RWPE1 (cell line): ENCODE measurements around the gene CDK6.

Experiments
- CTCF ChIA-PET: fragments of 350-600 bp; sonication (Branson Sonifier 250); formaldehyde crosslinking; extraction: SDS; loops from one replicate; lab custom pipeline; 2021; lab: Yijun Ruan, JAX
- POLR2A ChIA-PET: fragments of 400-600 bp; formaldehyde crosslinking; extraction: SDS; loops from one replicate; lab custom pipeline; 2020; ENCODE audit warnings: antibody characterized with exemption; ENCODE audit not compliant: low non-redundant PET; lab: Yijun Ruan, JAX
- DNase-seq: peaks from one replicate; pipeline ENCODE4 v3.0.0; 2012; ENCODE audit warnings: low spot score
- H3K27ac ChIP-seq: fragments of 450-650 bp; 2 replicates; pipeline ENCODE4 v1.5.1; 2017
- TF ChIP-seq, protein P1 (sequence below): fragments of 450-650 bp; conservative IDR thresholded peaks from 2 replicates; pipeline ENCODE4 v1.5.1; 2017; ENCODE audit warnings: low read depth, mild to moderate bottlenecking

Gene CDK6

DNA sequence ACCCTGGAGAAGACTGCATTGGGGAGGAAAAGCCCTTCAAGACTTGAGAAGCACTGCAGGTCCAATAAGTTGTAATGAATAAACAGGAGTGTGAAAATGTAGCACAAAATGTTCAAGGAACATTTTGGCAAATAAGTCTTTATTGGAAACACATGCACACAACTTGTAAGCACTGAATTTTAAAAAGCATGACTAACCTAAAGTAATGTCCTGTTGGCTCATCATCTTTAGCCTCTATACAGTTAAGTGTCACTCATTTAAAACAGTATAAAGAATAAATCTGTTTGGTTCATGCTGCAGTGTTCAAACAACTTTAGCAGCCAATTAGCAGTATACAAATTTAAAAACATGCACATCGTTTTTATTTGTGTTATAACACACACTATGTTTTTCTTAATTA lies 108.6 kb downstream of the CDK6 start:
- DNase-seq = no peak
- ChIA-PET CTCF (interaction anchor here (0.6 kb wide), 1 partner anchor 16 kb away, joined by 4 read pairs; no protein-coding TSS in a partner anchor), POLR2A (no interaction called here)
- TF ChIP-seq, protein P1, sequence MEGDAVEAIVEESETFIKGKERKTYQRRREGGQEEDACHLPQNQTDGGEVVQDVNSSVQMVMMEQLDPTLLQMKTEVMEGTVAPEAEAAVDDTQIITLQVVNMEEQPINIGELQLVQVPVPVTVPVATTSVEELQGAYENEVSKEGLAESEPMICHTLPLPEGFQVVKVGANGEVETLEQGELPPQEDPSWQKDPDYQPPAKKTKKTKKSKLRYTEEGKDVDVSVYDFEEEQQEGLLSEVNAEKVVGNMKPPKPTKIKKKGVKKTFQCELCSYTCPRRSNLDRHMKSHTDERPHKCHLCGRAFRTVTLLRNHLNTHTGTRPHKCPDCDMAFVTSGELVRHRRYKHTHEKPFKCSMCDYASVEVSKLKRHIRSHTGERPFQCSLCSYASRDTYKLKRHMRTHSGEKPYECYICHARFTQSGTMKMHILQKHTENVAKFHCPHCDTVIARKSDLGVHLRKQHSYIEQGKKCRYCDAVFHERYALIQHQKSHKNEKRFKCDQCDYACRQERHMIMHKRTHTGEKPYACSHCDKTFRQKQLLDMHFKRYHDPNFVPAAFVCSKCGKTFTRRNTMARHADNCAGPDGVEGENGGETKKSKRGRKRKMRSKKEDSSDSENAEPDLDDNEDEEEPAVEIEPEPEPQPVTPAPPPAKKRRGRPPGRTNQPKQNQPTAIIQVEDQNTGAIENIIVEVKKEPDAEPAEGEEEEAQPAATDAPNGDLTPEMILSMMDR = no peak
- H3K27ac ChIP-seq = no peak overlapping the region

DNA sequence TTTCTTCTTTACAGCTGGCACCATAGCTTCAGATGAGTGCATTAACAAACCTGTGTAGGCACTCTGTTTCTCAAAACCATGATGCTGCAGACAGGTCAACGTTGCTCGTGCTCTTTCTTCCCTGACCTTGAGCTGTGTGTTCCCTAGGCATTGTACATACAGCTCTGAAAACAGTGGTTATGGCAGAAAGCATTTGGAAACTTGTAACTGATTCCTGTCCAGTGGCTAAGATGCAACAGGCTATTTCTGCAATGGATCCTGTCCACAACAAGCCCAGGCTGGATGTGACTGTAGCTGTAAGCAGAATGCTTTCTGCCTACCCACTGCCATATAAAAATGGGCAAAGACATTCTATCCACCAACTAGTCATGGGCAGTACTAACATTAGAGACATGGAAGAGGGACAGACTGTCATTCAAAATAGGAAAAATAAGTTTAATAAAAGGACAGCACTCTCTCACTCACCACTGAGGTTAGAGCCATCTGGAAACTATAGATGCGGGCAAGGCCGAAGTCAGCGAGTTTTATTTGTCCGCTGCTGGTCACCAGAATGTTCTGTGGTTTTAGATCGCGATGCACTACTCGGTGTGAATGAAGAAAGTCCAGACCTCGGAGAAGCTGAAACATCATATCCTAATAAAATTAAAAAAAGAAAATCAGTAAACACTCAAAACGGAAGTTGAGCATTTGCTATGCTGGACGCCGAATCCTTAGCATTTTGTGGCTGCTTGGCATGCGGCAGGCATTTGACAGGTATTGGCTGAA lies 111.0 kb downstream of the CDK6 start:
- ChIA-PET CTCF (interaction anchor here (1.2 kb wide), 1 partner anchor 107 kb away, joined by 3 read pairs; no protein-coding TSS in a partner anchor), POLR2A (no interaction called here)
- TF ChIP-seq, protein P1 = no peak
- no peak overlapping the region for H3K27ac ChIP-seq
- DNase-seq = no peak

DNA sequence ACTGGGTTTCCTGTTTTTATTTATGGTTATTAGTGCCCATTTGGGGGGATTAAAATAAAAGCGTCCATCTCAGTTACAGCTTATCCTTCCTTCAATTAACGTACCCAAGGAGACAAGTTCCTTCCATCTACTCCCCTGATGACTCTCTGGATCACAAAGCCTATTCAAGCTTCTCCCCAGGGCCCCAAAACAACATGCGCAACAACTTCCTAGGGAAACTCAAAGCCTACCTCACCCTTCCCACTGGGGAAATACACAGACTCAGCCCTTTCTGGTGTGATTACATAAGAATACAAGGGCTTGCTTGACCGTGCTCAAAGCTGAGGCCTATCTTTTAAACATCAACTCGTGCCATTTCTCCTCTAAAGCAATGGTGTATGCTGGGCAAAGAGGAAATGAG lies 112.4 kb downstream of the CDK6 start:
- CTCF ChIA-PET = interaction anchor here (0.6 to 1.2 kb wide), 3 partner anchors 17 to 1773 kb away, joined by 3 read pairs; no protein-coding TSS in a partner anchor
- no peak for DNase-seq
- POLR2A ChIA-PET = no interaction called here
- TF ChIP-seq, protein P1 = no peak
- no peak overlapping the region for H3K27ac ChIP-seq

DNA sequence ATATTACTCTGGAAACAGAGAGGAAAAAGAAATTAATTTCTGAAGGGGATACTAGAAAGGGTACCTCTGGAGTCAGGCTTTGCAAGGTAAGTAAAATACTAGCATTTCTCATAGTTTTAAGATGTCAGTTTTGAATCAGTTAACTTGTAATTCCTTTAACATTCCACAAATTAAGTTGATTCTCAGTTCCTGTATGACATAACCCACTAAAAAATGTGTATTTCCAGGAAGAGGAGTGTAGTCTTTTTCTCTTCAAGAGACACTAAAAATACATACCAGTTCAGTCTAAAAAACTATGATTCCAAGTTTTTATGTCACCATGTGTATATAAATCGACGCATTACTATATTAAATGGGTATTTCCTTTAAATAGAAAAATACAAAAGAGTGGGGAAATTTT lies 113.2 kb downstream of the CDK6 start:
- ChIA-PET CTCF (interaction anchor here (0.6 kb wide), 1 partner anchor 17 kb away, joined by 3 read pairs; no protein-coding TSS in a partner anchor), POLR2A (no interaction called here)
- TF ChIP-seq, protein P1 = no peak
- peak overlapping the region; percentile 41; the same call in 1 of the 2 replicates for H3K27ac ChIP-seq
- no peak for DNase-seq

DNA sequence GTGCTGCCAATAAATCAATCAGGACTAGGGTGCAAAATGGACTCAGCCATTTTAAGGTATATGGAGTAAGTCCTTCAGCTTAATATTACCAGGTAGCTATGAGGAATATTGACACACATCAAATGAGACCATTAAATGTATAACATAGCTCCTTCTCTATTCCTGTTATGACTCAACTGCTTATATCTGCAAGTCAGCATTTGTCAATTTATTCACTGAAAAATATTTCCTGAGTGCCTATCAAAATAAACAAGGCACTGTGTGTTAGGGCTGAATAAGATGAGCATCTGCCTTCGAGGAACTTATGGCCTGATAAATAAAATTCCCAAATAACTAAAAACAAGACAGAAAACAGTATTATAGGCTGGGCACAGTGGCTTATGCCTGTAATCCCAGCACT lies 113.8 kb downstream of the CDK6 start:
- DNase-seq = no peak
- H3K27ac ChIP-seq = peak overlapping the region; percentile 41; the same call in 1 of the 2 replicates
- ChIA-PET POLR2A (no interaction called here), CTCF (no interaction called here)
- TF ChIP-seq, protein P1 = no peak

DNA sequence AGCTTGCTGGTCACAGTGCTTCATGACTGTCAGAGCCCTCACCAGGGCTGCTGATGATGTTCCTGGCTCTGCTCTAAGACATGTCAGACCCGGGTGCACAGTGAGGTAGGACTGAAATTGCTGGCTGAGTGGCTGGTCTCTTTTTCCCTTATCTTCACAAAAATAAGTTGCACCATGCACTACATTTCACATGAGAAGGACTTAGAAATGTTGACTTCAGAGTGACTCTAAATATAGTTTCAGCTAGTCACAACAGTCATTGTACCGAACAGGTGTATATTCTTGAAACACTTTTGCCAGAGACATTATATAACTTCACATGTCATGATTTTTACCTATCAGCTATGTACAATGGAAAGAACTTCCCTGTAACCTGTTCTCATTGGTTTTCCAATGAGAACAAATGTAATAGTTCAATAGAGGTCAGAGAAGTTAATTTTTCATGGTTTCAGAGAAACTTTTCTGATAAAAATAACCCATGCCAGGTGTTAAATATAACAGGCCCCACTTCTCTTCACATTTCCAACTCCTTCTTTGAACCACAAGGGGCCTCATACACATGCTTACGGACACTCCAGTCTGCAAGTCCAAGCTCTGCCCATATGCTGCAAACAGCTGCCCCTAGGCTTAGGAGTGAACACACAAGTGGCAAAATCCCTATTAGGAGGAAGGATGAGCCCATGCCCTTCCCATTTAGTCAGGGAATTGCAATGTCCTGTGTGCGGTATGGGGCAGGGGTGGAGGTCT lies 115.6 kb downstream of the CDK6 start:
- ChIA-PET CTCF (no interaction called here), POLR2A (no interaction called here)
- TF ChIP-seq, protein P1 = no peak
- no peak for DNase-seq
- no peak overlapping the region for H3K27ac ChIP-seq
